Measurements from ENCODE around the gene CD3G.
"Not testable (repeated sequence)": the region's sequence is repeated elsewhere in the genome, so short reads cannot be mapped to it uniquely, and the experiment has no call there.

The CD3G gene

GRCh38 chr11:118379497-118379896 lies 35.4 kb downstream of the CD3G start:
- Mint-ChIP-seq H3K4me1 (ENCODE audit: low read depth) (peaks cover 4% of the 10 kb centered on the region), H3K36me3 (ENCODE audit: low read depth) (peaks cover 53% of the 10 kb centered on the region), H3K27me3 (ENCODE audit: low read depth) (no peaks in the 10 kb centered on the region), H3K4me3 (no peak overlapping the region), H3K27ac (no peak overlapping the region), H3K9me3 (no peaks in the 10 kb centered on the region)

DNA sequence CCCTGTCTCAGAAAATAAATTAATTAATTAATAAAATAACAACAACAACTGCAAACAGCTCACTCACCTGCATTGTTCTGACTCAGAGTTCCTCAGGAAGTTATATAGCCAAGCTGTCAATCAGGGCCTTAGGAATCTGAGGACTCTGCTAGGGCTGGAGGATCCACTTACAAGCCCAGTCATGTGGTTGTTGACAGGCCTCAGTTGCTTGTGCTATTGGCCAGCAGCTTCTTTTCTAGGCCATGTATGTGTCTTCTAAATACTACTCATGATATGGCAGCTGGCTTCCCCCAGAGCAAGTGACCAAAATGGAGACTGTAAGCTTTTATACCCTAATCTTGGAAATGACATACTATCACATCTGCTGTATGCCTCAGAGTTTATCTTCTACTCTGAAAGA lies 36.4 kb downstream of the CD3G start:
- Mint-ChIP-seq H3K27me3 (ENCODE audit: low read depth) (no peaks in the 10 kb centered on the region), H3K27ac (no peak overlapping the region), H3K4me1 (ENCODE audit: low read depth) (peaks cover 4% of the 10 kb centered on the region), H3K4me3 (no peak overlapping the region), H3K9me3 (no peaks in the 10 kb centered on the region), H3K36me3 (ENCODE audit: low read depth) (peaks cover 58% of the 10 kb centered on the region)

GRCh38 chr11:118382954-118383353 lies 38.8 kb downstream of the CD3G start:
- Mint-ChIP-seq H3K4me3 (no peak overlapping the region), H3K9me3 (no peaks in the 10 kb centered on the region), H3K27ac (no peak overlapping the region), H3K36me3 (ENCODE audit: low read depth) (peaks cover 66% of the 10 kb centered on the region), H3K4me1 (ENCODE audit: low read depth) (no peaks in the 10 kb centered on the region), H3K27me3 (ENCODE audit: low read depth) (no peaks in the 10 kb centered on the region)

DNA sequence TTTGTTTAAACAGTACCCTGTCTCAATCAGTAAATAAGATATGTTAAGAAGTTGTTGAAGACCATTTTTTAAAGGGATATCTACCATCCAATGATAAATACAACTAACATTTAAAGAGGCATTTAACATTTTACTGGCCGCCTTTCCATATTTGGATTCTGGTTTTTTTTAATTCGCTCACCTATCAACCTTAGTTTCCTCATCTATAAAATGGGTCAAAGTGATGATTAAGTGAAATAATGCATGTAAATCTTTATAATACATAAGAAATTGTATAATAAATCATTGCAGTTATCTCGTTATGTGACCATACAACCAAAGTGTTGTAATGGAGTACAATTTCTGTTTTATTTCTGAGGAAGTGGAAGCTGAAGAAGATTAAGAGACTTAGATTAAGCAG lies 39.5 kb downstream of the CD3G start:
- H3K4me1 Mint-ChIP-seq (ENCODE audit: low read depth), result no peaks in the 10 kb centered on the region
- peaks cover 63% of the 10 kb centered on the region for H3K36me3 Mint-ChIP-seq (ENCODE audit: low read depth)
- no peak overlapping the region for H3K4me3 Mint-ChIP-seq
- H3K27ac Mint-ChIP-seq, result no peak overlapping the region
- no peaks in the 10 kb centered on the region for H3K9me3 Mint-ChIP-seq
- H3K27me3 Mint-ChIP-seq (ENCODE audit: low read depth), result no peaks in the 10 kb centered on the region

DNA sequence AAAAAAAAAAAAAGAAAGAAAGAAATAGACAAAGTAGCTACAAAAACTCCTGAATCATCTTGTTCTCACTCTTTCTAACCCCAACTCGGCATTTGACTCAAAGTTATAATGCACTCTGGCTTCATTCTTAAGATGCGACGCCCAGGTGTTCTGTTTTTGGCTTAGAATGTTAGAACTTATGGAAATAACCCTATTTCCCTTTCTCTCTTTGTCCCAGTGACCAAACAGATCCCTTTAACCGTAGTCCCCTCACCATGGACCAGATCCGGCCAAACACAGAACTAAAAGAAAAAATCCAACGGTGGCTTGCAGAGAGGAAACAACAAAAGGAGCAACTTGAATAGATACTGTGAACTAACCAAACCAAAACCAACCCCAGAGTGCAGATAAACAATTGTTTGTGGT lies 52.0 kb downstream of the CD3G start:
- H3K4me1 Mint-ChIP-seq (ENCODE audit: low read depth), result peaks cover 56% of the 10 kb centered on the region
- peak overlapping the region; percentile 74 for H3K4me3 Mint-ChIP-seq
- no peaks in the 10 kb centered on the region for H3K27me3 Mint-ChIP-seq (ENCODE audit: low read depth)
- H3K36me3 Mint-ChIP-seq (ENCODE audit: low read depth), result peaks cover 39% of the 10 kb centered on the region
- H3K27ac Mint-ChIP-seq, result peak overlapping the region; percentile 95
- H3K9me3 Mint-ChIP-seq, result no peaks in the 10 kb centered on the region

DNA sequence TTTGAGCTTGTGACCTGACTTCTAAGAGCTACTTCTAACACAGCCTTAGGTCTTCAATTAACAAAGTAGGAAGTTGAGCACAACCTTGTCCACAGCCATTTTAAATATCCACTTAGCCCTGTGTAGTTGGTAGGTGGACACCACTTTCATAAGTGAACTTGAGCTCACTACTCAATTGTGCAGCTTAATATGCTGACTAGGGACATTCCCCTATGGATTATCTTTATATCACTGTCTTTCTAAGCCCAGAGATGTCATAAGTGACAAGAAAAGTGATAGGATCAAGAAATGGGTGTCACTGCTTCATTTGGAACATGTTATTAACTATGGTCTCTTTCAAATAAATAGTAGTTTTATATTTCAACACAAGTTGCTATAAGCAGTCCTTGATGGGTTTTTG lies 53.3 kb downstream of the CD3G start:
- Mint-ChIP-seq H3K27ac (peak overlapping the region; percentile 78), H3K27me3 (ENCODE audit: low read depth) (no peaks in the 10 kb centered on the region), H3K4me3 (peak overlapping the region; percentile 11), H3K9me3 (no peaks in the 10 kb centered on the region), H3K36me3 (ENCODE audit: low read depth) (peaks cover 38% of the 10 kb centered on the region), H3K4me1 (ENCODE audit: low read depth) (peaks cover 52% of the 10 kb centered on the region)

GRCh38 chr11:118398791-118399559 lies 54.8 kb downstream of the CD3G start:
- Mint-ChIP-seq H3K36me3 (ENCODE audit: low read depth) (peaks cover 37% of the 10 kb centered on the region), H3K27ac (peak overlapping the region; percentile 98), H3K4me1 (ENCODE audit: low read depth) (peaks cover 51% of the 10 kb centered on the region), H3K4me3 (peak overlapping the region; percentile 92), H3K27me3 (ENCODE audit: low read depth) (no peaks in the 10 kb centered on the region), H3K9me3 (no peaks in the 10 kb centered on the region)

DNA sequence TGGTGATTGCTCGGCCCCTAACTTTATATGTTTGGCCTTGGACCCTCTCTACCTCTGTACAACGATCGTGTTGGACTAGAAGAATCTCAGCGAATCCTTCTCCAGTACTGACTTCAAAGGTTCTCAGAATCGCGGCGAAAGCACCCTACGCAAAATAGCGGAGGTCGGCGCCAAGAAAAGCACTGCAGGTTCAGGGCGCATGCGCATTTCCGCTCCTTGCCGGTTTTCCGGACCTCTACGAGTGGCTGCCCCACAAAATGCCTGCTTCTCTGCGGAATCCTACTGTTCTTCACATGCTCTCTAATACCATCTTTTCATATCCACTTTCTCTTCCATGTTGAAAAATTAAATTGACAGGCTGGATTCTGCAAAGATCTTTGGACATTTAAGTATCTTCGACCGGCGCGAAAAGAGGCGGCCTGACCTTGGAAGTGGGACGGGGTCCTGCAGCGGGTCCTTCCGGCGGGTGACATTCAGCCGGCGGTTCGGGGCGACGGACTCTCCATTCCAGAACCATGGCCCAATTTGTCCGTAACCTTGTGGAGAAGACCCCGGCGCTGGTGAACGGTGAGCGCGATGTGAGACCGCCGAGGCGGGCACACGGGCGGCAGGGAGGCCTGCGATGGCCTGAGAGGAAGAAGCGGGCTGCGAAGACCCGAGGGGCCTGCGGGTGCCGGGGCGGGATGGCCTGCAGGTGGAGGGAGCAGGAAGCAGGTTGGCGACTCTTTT lies 57.2 kb downstream of the CD3G start, which contains the start of gene ATP5MG:
TSS of gene ATP5MG (plus strand) at position 456 of the 729 bp plus-strand sequence. CDS start at position 516, 60 bp downstream.
- H3K27me3 Mint-ChIP-seq (ENCODE audit: low read depth), result no peaks in the 10 kb centered on the region
- H3K4me3 Mint-ChIP-seq, result peak within 1 kb of the TSS; percentile 92
- H3K36me3 Mint-ChIP-seq (ENCODE audit: low read depth), result peaks cover 34% of the 10 kb centered on the region
- peaks cover 56% of the 10 kb centered on the region for H3K4me1 Mint-ChIP-seq (ENCODE audit: low read depth)
- H3K27ac Mint-ChIP-seq, result peak within 1 kb of the TSS; percentile 98
- H3K9me3 Mint-ChIP-seq, result no peaks in the 10 kb centered on the region

- Mint-ChIP-seq H3K4me3 (peak overlapping the region; percentile 92), H3K36me3 (ENCODE audit: low read depth) (peaks cover 30% of the 10 kb centered on the region), H3K4me1 (ENCODE audit: low read depth) (peaks cover 51% of the 10 kb centered on the region), H3K27me3 (ENCODE audit: low read depth) (no peaks in the 10 kb centered on the region), H3K27ac (peak overlapping the region; percentile 98), H3K9me3 (no peaks in the 10 kb centered on the region)
Observed at GRCh38 chr11:118401880-118402590, 57.9 kb downstream of the CD3G start.

GRCh38 chr11:118402594-118402993 lies 58.5 kb downstream of the CD3G start:
- not testable (repeated sequence) for H3K27me3 Mint-ChIP-seq (ENCODE audit: low read depth); H3K9me3 Mint-ChIP-seq
- Mint-ChIP-seq H3K4me1 (ENCODE audit: low read depth) (peaks cover 46% of the 10 kb centered on the region), H3K4me3 (peak overlapping the region; percentile 92), H3K36me3 (ENCODE audit: low read depth) (peaks cover 28% of the 10 kb centered on the region), H3K27ac (peak overlapping the region; percentile 98)

Data from T-helper 1 cell treated with Interleukin-12 subunit alpha and Interleukin-12 subunit beta and Interleukin-4 antibody, amounts not matched to agents 30 μg/mL and 1 μg/mL, for 36 hours (primary cell).